ENCODE data around the gene CEP112.

Gene CEP112

GRCh38 chr17:65629234-65629690 is 562.7 kb downstream of the CEP112 start:
- H3K27ac ChIP-seq (ENCODE audit: low read depth, low read length): no peak overlapping the region

GRCh38 chr17:65628644-65629036 is 563.3 kb downstream of the CEP112 start:
- Histone ChIP-seq H3K4me1 (ENCODE audit: control insufficient read depth, insufficient read depth, low read length) (peaks cover 21% of the 10 kb centered on the region), H3K27me3 (ENCODE audit: control insufficient read depth, insufficient read depth, low read length) (no peaks in the 10 kb centered on the region), H3K9me3 (ENCODE audit: control insufficient read depth, insufficient read depth, low read depth, low read length) (0 out of 2 replicates have a peak, but pooled peaks cover under 1% of the 10 kb centered on the region), H3K27ac (ENCODE audit: low read depth, low read length) (no peak overlapping the region), H3K36me3 (ENCODE audit: control insufficient read depth, insufficient read depth, low read length) (no peaks in the 10 kb centered on the region), H3K4me3 (ENCODE audit: low read depth, low read length) (no peak overlapping the region), H3K9ac (ENCODE audit: low read length) (no peak overlapping the region)

More at GRCh38 chr17:65629234-65629690, 562.7 kb downstream of the CEP112 start:
- H3K27me3 ChIP-seq (ENCODE audit: control insufficient read depth, insufficient read depth, low read length): no peaks in the 10 kb centered on the region
- no peaks in the 10 kb centered on the region for H3K9me3 ChIP-seq (ENCODE audit: control insufficient read depth, insufficient read depth, low read depth, low read length)
- H3K36me3 ChIP-seq (ENCODE audit: control insufficient read depth, insufficient read depth, low read length): no peaks in the 10 kb centered on the region
- no peak overlapping the region for H3K4me3 ChIP-seq (ENCODE audit: low read depth, low read length)
- H3K9ac ChIP-seq (ENCODE audit: low read length): no peak overlapping the region
- peaks cover 21% of the 10 kb centered on the region for H3K4me1 ChIP-seq (ENCODE audit: control insufficient read depth, insufficient read depth, low read length)

GRCh38 chr17:65627891-65628643 is 563.9 kb downstream of the CEP112 start:
- no peak overlapping the region for H3K27ac ChIP-seq (ENCODE audit: low read depth, low read length)
- H3K27me3 ChIP-seq (ENCODE audit: control insufficient read depth, insufficient read depth, low read length): no peaks in the 10 kb centered on the region
- H3K9me3 ChIP-seq (ENCODE audit: control insufficient read depth, insufficient read depth, low read depth, low read length): peaks cover 6% of the 10 kb centered on the region; the same call in 1 of the 2 replicates
- H3K9ac ChIP-seq (ENCODE audit: low read length): no peak overlapping the region
- peaks cover 21% of the 10 kb centered on the region for H3K4me1 ChIP-seq (ENCODE audit: control insufficient read depth, insufficient read depth, low read length)
- H3K36me3 ChIP-seq (ENCODE audit: control insufficient read depth, insufficient read depth, low read length): no peaks in the 10 kb centered on the region
- H3K4me3 ChIP-seq (ENCODE audit: low read depth, low read length): no peak overlapping the region

GRCh38 chr17:65627108-65627507 is 564.8 kb downstream of the CEP112 start:
- Histone ChIP-seq H3K36me3 (ENCODE audit: control insufficient read depth, insufficient read depth, low read length) (no peaks in the 10 kb centered on the region), H3K27ac (ENCODE audit: low read depth, low read length) (no peak overlapping the region), H3K4me1 (ENCODE audit: control insufficient read depth, insufficient read depth, low read length) (peaks cover 21% of the 10 kb centered on the region)

GRCh38 chr17:65626451-65626850 is 565.5 kb downstream of the CEP112 start:
- Histone ChIP-seq H3K4me1 (ENCODE audit: control insufficient read depth, insufficient read depth, low read length) (peaks cover 21% of the 10 kb centered on the region), H3K27me3 (ENCODE audit: control insufficient read depth, insufficient read depth, low read length) (no peaks in the 10 kb centered on the region), H3K9ac (ENCODE audit: low read length) (no peak overlapping the region), H3K9me3 (ENCODE audit: control insufficient read depth, insufficient read depth, low read depth, low read length) (peaks cover 6% of the 10 kb centered on the region; the same call in 1 of the 2 replicates), H3K27ac (ENCODE audit: low read depth, low read length) (no peak overlapping the region), H3K36me3 (ENCODE audit: control insufficient read depth, insufficient read depth, low read length) (no peaks in the 10 kb centered on the region), H3K4me3 (ENCODE audit: low read depth, low read length) (no peak overlapping the region)

More at GRCh38 chr17:65627108-65627507, 564.8 kb downstream of the CEP112 start:
- no peaks in the 10 kb centered on the region for H3K27me3 ChIP-seq (ENCODE audit: control insufficient read depth, insufficient read depth, low read length)
- H3K9ac ChIP-seq (ENCODE audit: low read length): no peak overlapping the region
- peaks cover 6% of the 10 kb centered on the region; the same call in 1 of the 2 replicates for H3K9me3 ChIP-seq (ENCODE audit: control insufficient read depth, insufficient read depth, low read depth, low read length)
- no peak overlapping the region for H3K4me3 ChIP-seq (ENCODE audit: low read depth, low read length)

- H3K27ac ChIP-seq (ENCODE audit: low read depth, low read length): no peak overlapping the region
- H3K4me1 ChIP-seq (ENCODE audit: control insufficient read depth, insufficient read depth, low read length): no peaks in the 10 kb centered on the region
- H3K36me3 ChIP-seq (ENCODE audit: control insufficient read depth, insufficient read depth, low read length): no peaks in the 10 kb centered on the region
- H3K9ac ChIP-seq (ENCODE audit: low read length): no peak overlapping the region
- H3K9me3 ChIP-seq (ENCODE audit: control insufficient read depth, insufficient read depth, low read depth, low read length): peaks cover 12% of the 10 kb centered on the region; the same call in 1 of the 2 replicates
- H3K27me3 ChIP-seq (ENCODE audit: control insufficient read depth, insufficient read depth, low read length): no peaks in the 10 kb centered on the region
- no peak overlapping the region for H3K4me3 ChIP-seq (ENCODE audit: low read depth, low read length)
These were observed 573.4 kb downstream of the CEP112 start for GRCh38 chr17:65618516-65618915.

GRCh38 chr17:65617496-65617895 is 574.4 kb downstream of the CEP112 start:
- H3K27me3 ChIP-seq (ENCODE audit: control insufficient read depth, insufficient read depth, low read length): no peaks in the 10 kb centered on the region
- no peak overlapping the region for H3K9ac ChIP-seq (ENCODE audit: low read length)
- no peak overlapping the region for H3K4me3 ChIP-seq (ENCODE audit: low read depth, low read length)
- no peak overlapping the region for H3K27ac ChIP-seq (ENCODE audit: low read depth, low read length)
- no peaks in the 10 kb centered on the region for H3K36me3 ChIP-seq (ENCODE audit: control insufficient read depth, insufficient read depth, low read length)
- peaks cover 7% of the 10 kb centered on the region; the same call in 1 of the 2 replicates for H3K9me3 ChIP-seq (ENCODE audit: control insufficient read depth, insufficient read depth, low read depth, low read length)
- H3K4me1 ChIP-seq (ENCODE audit: control insufficient read depth, insufficient read depth, low read length): no peaks in the 10 kb centered on the region

GRCh38 chr17:65609749-65610148 is 582.2 kb downstream of the CEP112 start:
- no peak overlapping the region for H3K9ac ChIP-seq (ENCODE audit: low read length)
- H3K27me3 ChIP-seq (ENCODE audit: control insufficient read depth, insufficient read depth, low read length): no peaks in the 10 kb centered on the region
- H3K4me1 ChIP-seq (ENCODE audit: control insufficient read depth, insufficient read depth, low read length): no peaks in the 10 kb centered on the region
- H3K4me3 ChIP-seq (ENCODE audit: low read depth, low read length): no peak overlapping the region
- H3K9me3 ChIP-seq (ENCODE audit: control insufficient read depth, insufficient read depth, low read depth, low read length): 0 out of 2 replicates have a peak, but pooled peaks cover 4% of the 10 kb centered on the region
- H3K36me3 ChIP-seq (ENCODE audit: control insufficient read depth, insufficient read depth, low read length): no peaks in the 10 kb centered on the region
- no peak overlapping the region for H3K27ac ChIP-seq (ENCODE audit: low read depth, low read length)

- 0 out of 2 replicates have a peak, but pooled peaks cover 4% of the 10 kb centered on the region for H3K9me3 ChIP-seq (ENCODE audit: control insufficient read depth, insufficient read depth, low read depth, low read length)
- no peaks in the 10 kb centered on the region for H3K4me1 ChIP-seq (ENCODE audit: control insufficient read depth, insufficient read depth, low read length)
- no peaks in the 10 kb centered on the region for H3K27me3 ChIP-seq (ENCODE audit: control insufficient read depth, insufficient read depth, low read length)
- H3K4me3 ChIP-seq (ENCODE audit: low read depth, low read length): no peak overlapping the region
- H3K36me3 ChIP-seq (ENCODE audit: control insufficient read depth, insufficient read depth, low read length): no peaks in the 10 kb centered on the region
- H3K9ac ChIP-seq (ENCODE audit: low read length): no peak overlapping the region
- no peak overlapping the region for H3K27ac ChIP-seq (ENCODE audit: low read depth, low read length)
These were observed 582.6 kb downstream of the CEP112 start for GRCh38 chr17:65609286-65609685.

- Histone ChIP-seq H3K27ac (ENCODE audit: low read depth, low read length) (no peak overlapping the region), H3K27me3 (ENCODE audit: control insufficient read depth, insufficient read depth, low read length) (no peaks in the 10 kb centered on the region), H3K9ac (ENCODE audit: low read length) (no peak overlapping the region), H3K4me3 (ENCODE audit: low read depth, low read length) (no peak overlapping the region), H3K4me1 (ENCODE audit: control insufficient read depth, insufficient read depth, low read length) (no peaks in the 10 kb centered on the region), H3K36me3 (ENCODE audit: control insufficient read depth, insufficient read depth, low read length) (no peaks in the 10 kb centered on the region), H3K9me3 (ENCODE audit: control insufficient read depth, insufficient read depth, low read depth, low read length) (no peaks in the 10 kb centered on the region)
These were observed 587.9 kb downstream of the CEP112 start for GRCh38 chr17:65604070-65604469.

GRCh38 chr17:65601881-65602280 is 590.1 kb downstream of the CEP112 start:
- no peak overlapping the region for H3K9ac ChIP-seq (ENCODE audit: low read length)
- no peaks in the 10 kb centered on the region for H3K4me1 ChIP-seq (ENCODE audit: control insufficient read depth, insufficient read depth, low read length)
- no peak overlapping the region for H3K4me3 ChIP-seq (ENCODE audit: low read depth, low read length)
- no peaks in the 10 kb centered on the region for H3K27me3 ChIP-seq (ENCODE audit: control insufficient read depth, insufficient read depth, low read length)
- no peak overlapping the region for H3K27ac ChIP-seq (ENCODE audit: low read depth, low read length)
- H3K9me3 ChIP-seq (ENCODE audit: control insufficient read depth, insufficient read depth, low read depth, low read length): no peaks in the 10 kb centered on the region
- no peaks in the 10 kb centered on the region for H3K36me3 ChIP-seq (ENCODE audit: control insufficient read depth, insufficient read depth, low read length)

Data from HUES6 (cell line).